ENCODE results near the gene CRYGS.

The CRYGS gene

DNA sequence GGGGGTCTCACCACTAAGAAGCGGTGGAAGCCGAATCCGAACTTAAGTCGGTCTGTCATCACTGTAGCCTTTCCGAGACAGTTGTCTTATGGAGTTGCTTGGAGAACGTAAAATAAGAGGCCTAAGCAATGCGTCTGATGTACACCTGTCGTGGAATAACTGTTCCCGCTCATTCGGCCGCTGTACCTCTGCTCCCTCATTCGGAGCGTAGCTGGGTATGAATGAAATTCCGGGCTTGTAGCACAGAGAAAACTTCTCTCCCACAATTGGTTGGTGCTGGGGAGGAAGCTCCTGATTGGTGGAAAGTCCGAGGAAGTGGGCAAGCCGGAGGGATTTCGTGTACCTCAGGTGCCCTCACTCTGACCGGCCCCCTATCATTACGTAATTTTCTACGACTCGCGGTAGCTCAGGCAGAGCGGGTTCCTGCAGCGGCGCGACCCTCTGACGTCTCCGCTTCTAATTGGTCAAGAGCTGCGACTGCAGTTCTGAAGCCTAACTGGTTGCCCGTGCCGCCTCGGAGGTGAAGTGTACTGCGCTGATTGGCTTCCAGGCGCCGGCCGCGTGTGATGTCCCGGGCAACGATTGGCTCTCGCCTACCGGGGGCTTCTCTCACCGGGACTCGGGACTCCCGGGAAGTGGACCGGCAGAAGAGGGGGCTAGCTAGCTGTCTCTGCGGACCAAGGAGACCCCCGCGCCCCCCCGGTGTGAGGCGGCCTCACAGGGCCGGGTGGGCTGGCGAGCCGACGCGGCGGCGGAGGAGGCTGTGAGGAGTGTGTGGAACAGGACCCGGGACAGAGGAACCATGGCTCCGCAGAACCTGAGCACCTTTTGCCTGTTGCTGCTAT is 26.1 kb upstream of the CRYGS start, which contains the start of gene DNAJB11:
Gene DNAJB11, plus strand, starts transcription at position 625 of the 845 bp plus-strand sequence. Its CDS starts 178 bp downstream, at position 803.
- TF ChIP-seq ZNF274 (IDR thresholded peaks at IDR 0.05; ENCODE audit: low read depth, low read length): no peak
- H3K4me3 ChIP-seq (ENCODE audit: low read length): peak within 1 kb of the TSS; percentile 97

DNA sequence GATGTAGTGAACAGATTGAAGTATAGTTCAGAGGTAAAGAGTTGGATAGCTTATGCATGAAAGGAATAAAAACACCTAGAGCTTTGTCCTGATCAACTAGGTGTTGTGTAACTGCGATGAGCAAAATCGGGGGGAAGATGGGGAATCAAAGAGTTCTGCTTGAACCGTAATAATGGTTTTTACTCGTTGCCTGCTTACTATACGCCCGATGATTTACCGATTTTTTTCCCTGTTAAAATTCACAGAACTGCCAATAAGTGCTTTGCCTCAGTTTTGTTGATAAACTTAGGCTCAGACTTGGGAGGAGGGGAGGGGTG is 25.6 kb upstream of the CRYGS start:
- TF ChIP-seq ZNF274 (IDR thresholded peaks at IDR 0.05; ENCODE audit: low read depth, low read length): no peak
- peak overlapping the region; percentile 97 for H3K4me3 ChIP-seq (ENCODE audit: low read length)

DNA sequence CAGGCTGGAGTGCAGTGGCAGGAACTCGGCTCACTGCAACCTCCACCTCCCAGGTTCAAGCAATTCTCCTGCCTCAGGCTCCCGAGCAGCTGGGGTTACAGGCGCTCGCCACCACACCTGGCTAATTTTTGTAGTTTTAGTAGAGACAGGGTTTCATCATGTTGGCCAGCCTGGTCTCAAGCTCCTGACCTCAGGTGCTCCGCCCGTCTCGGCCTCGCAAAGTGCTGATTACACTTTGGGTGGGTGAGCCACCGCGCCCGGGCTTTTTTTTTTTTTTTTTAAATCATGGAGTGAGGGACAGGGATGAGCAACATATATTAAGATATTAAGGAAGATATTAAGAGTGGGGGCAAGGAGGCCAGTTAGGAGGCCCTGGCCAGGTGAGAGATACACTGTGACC is 25.2 kb upstream of the CRYGS start:
- H3K4me3 ChIP-seq (ENCODE audit: low read length): peak overlapping the region; percentile 97

- H3K4me3 ChIP-seq (ENCODE audit: low read length): peak within 1 kb of the TSS; percentile 97
- TF ChIP-seq ZNF274 (IDR thresholded peaks at IDR 0.05; ENCODE audit: low read depth, low read length): no peak
Observed at GRCh38 chr3:186567072-186567921, 23.1 kb upstream of the CRYGS start, which contains the start of gene TBCCD1. TSS of gene TBCCD1 (minus strand) at chr3:186567339. CDS start at chr3:186564329, 3,010 bp downstream.

DNA sequence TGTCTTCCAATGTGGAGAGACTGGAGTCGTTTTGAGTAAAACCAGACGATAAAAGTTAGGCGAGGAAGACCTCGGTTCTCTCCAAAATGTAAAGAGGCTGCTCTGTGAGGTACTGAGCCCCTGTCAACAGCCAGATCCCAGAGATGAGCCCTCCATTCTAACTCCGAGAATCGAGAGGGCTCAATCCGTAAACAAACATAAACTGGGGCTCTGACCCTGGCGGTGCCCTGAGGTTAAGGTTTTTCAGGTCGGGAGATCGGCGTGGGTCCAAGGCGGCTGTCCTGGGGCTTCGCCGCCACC is 22.5 kb upstream of the CRYGS start:
- peak overlapping the region; percentile 97 for H3K4me3 ChIP-seq (ENCODE audit: low read length)
- no peak for TF ChIP-seq ZNF274 (IDR thresholded peaks at IDR 0.05; ENCODE audit: low read depth, low read length)

DNA sequence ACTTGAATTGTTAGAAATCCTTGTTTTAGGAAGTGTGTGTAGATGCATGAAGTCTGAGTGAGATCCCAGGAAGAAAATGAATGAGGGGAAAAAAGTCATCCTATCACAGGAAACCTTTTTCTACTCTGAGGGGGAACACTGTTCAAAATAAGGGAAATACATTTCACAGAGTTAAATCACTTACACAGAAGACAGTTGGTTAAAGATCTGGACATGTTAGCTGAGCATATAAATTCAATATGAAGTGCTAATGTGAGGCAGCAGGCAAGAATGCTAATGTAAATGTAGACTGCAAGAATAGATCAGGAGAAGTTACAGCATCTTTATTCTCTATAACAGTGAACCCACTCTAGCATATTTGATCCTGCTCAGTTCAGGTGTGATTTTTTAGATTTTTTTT is 20.4 kb upstream of the CRYGS start:
- TF ChIP-seq ZNF274 (IDR thresholded peaks at IDR 0.05; ENCODE audit: low read depth, low read length): no peak
- no peak overlapping the region for H3K4me3 ChIP-seq (ENCODE audit: low read length)

DNA sequence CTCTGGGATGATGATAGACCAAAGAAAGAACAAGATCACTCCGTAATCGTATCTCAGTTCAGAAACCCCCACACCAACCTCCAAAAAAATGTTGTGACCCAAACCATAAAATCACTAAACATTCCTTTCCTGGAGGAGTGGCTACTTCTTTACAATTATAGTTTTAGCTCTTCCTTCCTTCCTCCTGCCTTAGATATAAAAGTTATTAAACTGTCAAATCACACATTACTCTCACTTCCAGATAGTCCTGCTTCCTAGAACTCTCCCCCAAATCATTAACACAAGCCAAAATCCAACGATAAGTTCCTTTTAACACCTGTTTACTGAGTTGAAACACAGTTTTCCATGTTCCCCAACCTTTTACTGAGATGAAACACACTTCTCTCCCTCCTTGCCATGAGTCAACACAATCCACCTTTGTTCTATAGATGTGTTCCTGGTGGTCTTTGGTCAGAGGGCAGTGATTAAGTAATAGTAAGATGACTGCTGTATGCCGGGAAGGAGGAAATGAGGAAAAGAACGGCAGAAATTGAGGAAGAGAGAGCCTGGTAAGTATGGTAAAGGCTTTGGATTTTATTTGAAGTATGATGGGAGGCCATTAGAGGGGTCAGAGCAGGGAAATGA is 8.3 kb upstream of the CRYGS start:
- no peak overlapping the region for H3K4me3 ChIP-seq (ENCODE audit: low read length)
- no peak for TF ChIP-seq ZNF274 (IDR thresholded peaks at IDR 0.05; ENCODE audit: low read depth, low read length)

DNA sequence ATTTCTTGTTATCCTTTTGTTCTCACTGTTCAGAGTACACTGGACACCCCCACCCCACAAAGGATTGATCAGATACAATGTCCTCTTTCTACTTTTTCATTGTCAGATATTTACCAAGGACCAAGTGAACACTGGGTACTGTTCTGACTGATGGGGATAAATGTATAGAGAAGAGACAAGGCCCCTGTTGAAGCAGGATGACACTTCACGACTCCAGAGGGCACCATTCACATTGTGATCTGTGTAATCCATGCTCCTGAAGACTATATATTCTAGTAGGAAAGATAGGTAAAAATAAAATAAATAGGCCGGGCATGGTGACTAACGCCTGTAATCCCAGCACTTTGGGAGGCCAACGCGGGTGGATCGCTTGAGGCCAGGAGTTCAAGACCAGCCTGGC is 7.2 kb upstream of the CRYGS start:
- no peak overlapping the region for H3K4me3 ChIP-seq (ENCODE audit: low read length)
- TF ChIP-seq ZNF274 (IDR thresholded peaks at IDR 0.05; ENCODE audit: low read depth, low read length): no peak

- no peak overlapping the region for H3K4me3 ChIP-seq (ENCODE audit: low read length)
- TF ChIP-seq ZNF274 (IDR thresholded peaks at IDR 0.05; ENCODE audit: low read depth, low read length): no peak
Observed at GRCh38 chr3:186549497-186549896, 5.3 kb upstream of the CRYGS start.

DNA sequence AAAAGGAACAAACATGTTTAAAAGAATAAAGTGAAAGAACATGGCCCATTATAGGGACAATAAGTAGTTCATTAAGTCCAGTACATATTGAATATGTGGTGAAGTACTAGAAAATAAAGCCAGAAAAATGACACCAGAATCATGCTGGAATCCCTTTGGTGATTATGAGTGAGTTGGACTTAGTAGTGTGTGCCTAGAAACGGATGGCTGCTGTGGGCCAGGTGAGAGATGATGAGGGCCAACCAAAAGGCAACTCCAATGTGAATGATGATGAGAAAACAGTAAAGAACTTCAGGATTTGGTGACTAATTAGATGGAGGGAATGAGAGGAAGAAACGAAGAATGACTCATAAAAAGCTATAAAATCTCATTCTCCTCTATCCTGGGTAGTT is 3.3 kb downstream of the CRYGS start:
- H3K4me3 ChIP-seq (ENCODE audit: low read length): no peak overlapping the region
- TF ChIP-seq ZNF274 (IDR thresholded peaks at IDR 0.05; ENCODE audit: low read depth, low read length): no peak

- TF ChIP-seq ZNF274 (IDR thresholded peaks at IDR 0.05; ENCODE audit: low read depth, low read length): no peak
- H3K4me3 ChIP-seq (ENCODE audit: low read length): no peak overlapping the region
Observed at GRCh38 chr3:186540221-186540834, 3.9 kb downstream of the CRYGS start.

DNA sequence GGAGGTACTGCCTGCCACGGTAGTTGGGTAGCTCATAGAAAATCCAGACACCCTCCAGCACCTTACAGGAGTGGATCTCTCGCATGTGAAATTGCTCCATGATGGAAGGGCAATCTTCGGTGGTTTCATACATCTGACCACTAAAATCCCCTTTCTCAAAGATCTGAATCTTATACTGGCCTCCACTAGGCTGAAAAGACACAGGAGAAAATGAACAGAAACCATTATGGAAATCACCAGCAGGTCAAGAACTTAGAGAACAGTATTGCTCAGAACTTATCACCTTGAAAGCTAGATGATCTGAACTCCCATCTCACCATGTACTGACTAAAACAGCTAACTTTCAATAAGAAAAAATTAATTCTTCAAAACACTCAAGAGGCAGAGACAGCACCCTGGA is 5.4 kb downstream of the CRYGS start:
- no peak for TF ChIP-seq ZNF274 (IDR thresholded peaks at IDR 0.05; ENCODE audit: low read depth, low read length)

GRCh38 chr3:186536883-186537844 is 7.0 kb downstream of the CRYGS start:
- no peak overlapping the region for H3K4me3 ChIP-seq (ENCODE audit: low read length)
- no peak for TF ChIP-seq ZNF274 (IDR thresholded peaks at IDR 0.05; ENCODE audit: low read depth, low read length)

More for the DNA sequence above, 5.4 kb downstream of the CRYGS start:
- no peak overlapping the region for H3K4me3 ChIP-seq (ENCODE audit: low read length)
